WTC11 (cell line): ENCODE results near the gene CSNK2A1. TPM values are rescaled to one million over a fixed set of nuclear protein-coding genes. Genes with fewer than 3 reads are reported as not detected.
A peak's percentile ranks its signal among the peaks of the same experiment; 100 is the strongest.

ENCODE experiments used
- ATAC-seq: fragments of 200-7000 bp; cut with Tn5 transposase; 2 replicates; pipeline ENCODE4 v1.10.0; 2021; ENCODE audit warnings: mild to moderate bottlenecking, moderate library complexity
- CTCF ChIA-PET: fragments of 300-600 bp; sonication (Branson Sonifier 250); formaldehyde crosslinking; loops from one replicate; lab custom pipeline; 2021; ENCODE audit warnings: antibody characterized with exemption; lab: Charles Lee
- POLR2A ChIA-PET: fragments of 350-600 bp; sonication (Branson Sonifier 250); formaldehyde crosslinking; loops from one replicate; lab custom pipeline; 2021; ENCODE audit warnings: antibody characterized with exemption; lab: Charles Lee
- DNase-seq: peaks from one replicate; pipeline ENCODE4 v3.0.0; 2021; ENCODE audit warnings: low spot score
- H3K27ac Mint-ChIP-seq: 2 replicates; pipeline ENCODE4 v1.8.0; 2021; ENCODE audit warnings: mixed read lengths
- H3K27me3 Mint-ChIP-seq: 2 replicates; pipeline ENCODE4 v1.8.0; 2021; ENCODE audit warnings: low read depth, mild to moderate bottlenecking, moderate library complexity, mixed read lengths
- H3K36me3 Mint-ChIP-seq: 2 replicates; pipeline ENCODE4 v1.8.0; 2021; ENCODE audit warnings: mixed read lengths
- H3K4me1 Mint-ChIP-seq: 2 replicates; pipeline ENCODE4 v1.8.0; 2022; ENCODE audit warnings: mixed read lengths
- H3K4me3 Mint-ChIP-seq: 2 replicates; pipeline ENCODE4 v1.8.0; 2021; ENCODE audit warnings: mild to moderate bottlenecking, moderate library complexity, mixed read lengths
- H3K9me3 Mint-ChIP-seq: 2 replicates; pipeline ENCODE4 v1.8.0; 2021; ENCODE audit warnings: mixed read lengths
- ARID4B ChIP-seq: sonication (generic); formaldehyde crosslinking; IDR thresholded peaks from 2 replicates; pipeline ENCODE4 v1.8.0; 2023; ENCODE audit warnings: missing genetic modification reagents, mild to moderate bottlenecking, borderline replicate concordance
- ESRRA ChIP-seq: sonication (generic); formaldehyde crosslinking; IDR thresholded peaks from 2 replicates; pipeline ENCODE4 v1.8.1; 2022; ENCODE audit warnings: mild to moderate bottlenecking, missing genetic modification reagents, borderline replicate concordance
- FOXJ3 ChIP-seq: sonication (generic); formaldehyde crosslinking; IDR thresholded peaks from 2 replicates; pipeline ENCODE4 v1.9.0; 2021; ENCODE audit warnings: missing genetic modification reagents, mild to moderate bottlenecking, borderline replicate concordance
- GTF2I ChIP-seq: fragments of 250-450 bp; sonication (Bioruptor Pico); conservative IDR thresholded peaks from 2 replicates; pipeline ENCODE4 v1.4.0; 2021; ENCODE audit warnings: mild to moderate bottlenecking
- JUN ChIP-seq: sonication (generic); formaldehyde crosslinking; IDR thresholded peaks from 2 replicates; pipeline ENCODE4 v1.8.0; 2023; ENCODE audit warnings: mild to moderate bottlenecking, missing genetic modification reagents
- MLX ChIP-seq: sonication (generic); formaldehyde crosslinking; IDR thresholded peaks from 2 replicates; pipeline ENCODE4 v1.8.1; 2023; ENCODE audit warnings: mild to moderate bottlenecking, missing genetic modification reagents, moderate library complexity
- MXD4 ChIP-seq: fragments of 250-450 bp; sonication (Bioruptor Pico); IDR thresholded peaks from 2 replicates; pipeline ENCODE4 v1.8.0; 2021; ENCODE audit warnings: mild to moderate bottlenecking, moderate library complexity, borderline replicate concordance
- OVOL2 ChIP-seq: fragments of 250-450 bp; sonication (Bioruptor Pico); IDR thresholded peaks from 2 replicates; pipeline ENCODE4 v1.9.0; 2021; ENCODE audit warnings: mild to moderate bottlenecking, borderline replicate concordance
- STAT6 ChIP-seq: sonication (generic); formaldehyde crosslinking; conservative IDR thresholded peaks from 2 replicates; pipeline ENCODE4 v1.8.1; 2023; ENCODE audit warnings: mild to moderate bottlenecking, low read depth, missing genetic modification reagents, moderate library complexity
- TP53 ChIP-seq: sonication (generic); formaldehyde crosslinking; IDR thresholded peaks from 2 replicates; pipeline ENCODE4 v1.8.1; 2023; ENCODE audit warnings: mild to moderate bottlenecking, missing genetic modification reagents
- ZBTB43 ChIP-seq: sonication (generic); formaldehyde crosslinking; IDR thresholded peaks from 2 replicates; pipeline ENCODE4 v1.8.1; 2023; ENCODE audit warnings: mild to moderate bottlenecking, missing genetic modification reagents
- ZNF281 ChIP-seq: sonication (generic); formaldehyde crosslinking; IDR thresholded peaks from 2 replicates; pipeline ENCODE4 v1.8.0; 2023; ENCODE audit warnings: mild to moderate bottlenecking, missing genetic modification reagents
- ZNF317 ChIP-seq: sonication (generic); formaldehyde crosslinking; IDR thresholded peaks from 2 replicates; pipeline ENCODE4 v1.8.1; 2023; ENCODE audit warnings: low read depth, mild to moderate bottlenecking, moderate library complexity, missing genetic modification reagents, borderline replicate concordance
- ZNF416 ChIP-seq: fragments of 250-450 bp; sonication (Bioruptor Pico); IDR thresholded peaks from 2 replicates; pipeline ENCODE4 v1.9.0; 2021; ENCODE audit warnings: mild to moderate bottlenecking, inconsistent platforms
- ZNF532 ChIP-seq: fragments of 250-450 bp; sonication (Bioruptor Pico); IDR thresholded peaks from 2 replicates; pipeline ENCODE4 v1.9.0; 2021; ENCODE audit warnings: mild to moderate bottlenecking, borderline replicate concordance
- total RNA-seq: library from RNA; stranded (reverse); gene quantifications from 3 replicates; pipeline ENCODE4 v1.2.3, GENCODE V29; 2021
- TF ChIP-seq, protein P1 (sequence below): fragments of 200-600 bp; IDR thresholded peaks from 2 replicates; pipeline ENCODE4 v1.8.0; 2022; ENCODE audit warnings: antibody characterized with exemption

The CSNK2A1 gene
- total RNA-seq, 1 experiment from 2014 or later, result 235 TPM

GRCh38 chr20:532530-532929 lies 11.1 kb downstream of the CSNK2A1 start:
- ChIA-PET CTCF (no interaction called here), POLR2A (no interaction called here)
- Mint-ChIP-seq H3K36me3 (peaks cover 7% of the 10 kb centered on the region), H3K27ac (peak overlapping the region; percentile 60; the same call in 1 of the 2 replicates), H3K4me1 (peaks cover 60% of the 10 kb centered on the region), H3K9me3 (peaks cover 2% of the 10 kb centered on the region; the same call in 1 of the 2 replicates), H3K27me3 (no peaks in the 10 kb centered on the region), H3K4me3 (no peak overlapping the region)
- TF ChIP-seq TP53 (no peak), ARID4B (CRISPR knock-in tag) (no peak), ZNF416 (CRISPR knock-in tag) (no peak), ZNF317 (CRISPR knock-in tag) (no peak), OVOL2 (CRISPR knock-in tag) (no peak)
- ATAC-seq (no peak), DNase-seq (no peak)

DNA sequence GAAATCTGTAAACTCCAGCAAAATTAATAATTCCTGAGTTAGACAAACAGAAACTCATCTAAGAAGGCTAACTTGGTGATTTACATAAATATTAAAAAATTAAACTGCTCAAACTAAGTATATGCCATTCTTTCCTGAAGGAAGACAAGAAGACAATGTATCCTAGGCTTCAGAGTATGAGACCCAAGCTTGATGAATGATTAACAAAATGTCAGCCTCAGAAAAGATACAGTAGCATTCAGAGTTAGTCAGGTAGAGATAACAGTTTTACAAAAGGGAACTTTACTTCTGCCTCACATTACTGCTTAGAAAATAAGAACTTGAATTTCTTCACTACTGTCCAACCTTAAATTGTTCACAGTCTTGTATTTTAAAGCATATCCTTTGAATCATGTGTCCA lies 12.0 kb downstream of the CSNK2A1 start:
- Mint-ChIP-seq H3K9me3 (peaks cover 8% of the 10 kb centered on the region; the same call in 1 of the 2 replicates), H3K4me1 (peaks cover 50% of the 10 kb centered on the region), H3K27ac (peak overlapping the region; percentile 25; the same call in 1 of the 2 replicates), H3K36me3 (peaks cover 17% of the 10 kb centered on the region), H3K4me3 (no peak overlapping the region), H3K27me3 (no peaks in the 10 kb centered on the region)
- ChIA-PET CTCF (no interaction called here), POLR2A (interaction anchor here (0.7 kb wide), 1 partner anchor 79 kb away, joined by 5 read pairs; no protein-coding TSS in a partner anchor)
- ATAC-seq (no peak), DNase-seq (no peak)
- TF ChIP-seq ZNF281 (CRISPR knock-in tag) (no peak), ZNF532 (no peak), GTF2I (CRISPR knock-in tag) (no peak), STAT6 (CRISPR knock-in tag) (no peak), JUN (CRISPR knock-in tag) (no peak), ESRRA (no peak), MLX (CRISPR knock-in tag) (no peak), ZBTB43 (CRISPR knock-in tag) (no peak), FOXJ3 (CRISPR knock-in tag) (no peak), OVOL2 (CRISPR knock-in tag) (no peak), MXD4 (CRISPR knock-in tag) (no peak)
- TF ChIP-seq, protein P1, sequence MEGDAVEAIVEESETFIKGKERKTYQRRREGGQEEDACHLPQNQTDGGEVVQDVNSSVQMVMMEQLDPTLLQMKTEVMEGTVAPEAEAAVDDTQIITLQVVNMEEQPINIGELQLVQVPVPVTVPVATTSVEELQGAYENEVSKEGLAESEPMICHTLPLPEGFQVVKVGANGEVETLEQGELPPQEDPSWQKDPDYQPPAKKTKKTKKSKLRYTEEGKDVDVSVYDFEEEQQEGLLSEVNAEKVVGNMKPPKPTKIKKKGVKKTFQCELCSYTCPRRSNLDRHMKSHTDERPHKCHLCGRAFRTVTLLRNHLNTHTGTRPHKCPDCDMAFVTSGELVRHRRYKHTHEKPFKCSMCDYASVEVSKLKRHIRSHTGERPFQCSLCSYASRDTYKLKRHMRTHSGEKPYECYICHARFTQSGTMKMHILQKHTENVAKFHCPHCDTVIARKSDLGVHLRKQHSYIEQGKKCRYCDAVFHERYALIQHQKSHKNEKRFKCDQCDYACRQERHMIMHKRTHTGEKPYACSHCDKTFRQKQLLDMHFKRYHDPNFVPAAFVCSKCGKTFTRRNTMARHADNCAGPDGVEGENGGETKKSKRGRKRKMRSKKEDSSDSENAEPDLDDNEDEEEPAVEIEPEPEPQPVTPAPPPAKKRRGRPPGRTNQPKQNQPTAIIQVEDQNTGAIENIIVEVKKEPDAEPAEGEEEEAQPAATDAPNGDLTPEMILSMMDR, result no peak
